A549 (cell line): Measurements from ENCODE around the gene TTLL3.

Experiments used
- EP300 ChIP-seq, 2 experiments: fragments of >200 bp; sonication (Bioruptor Twin); formaldehyde crosslinking; IDR thresholded peaks; 2 replicates in 1 of 2; 3 replicates in 1 of 2; pipeline ENCODE4 v1.6.1; 2016 to 2017
- HOXA7 ChIP-seq: fragments of 250-450 bp; sonication (Bioruptor Pico); IDR thresholded peaks from 2 replicates; pipeline ENCODE4 v1.5.0; 2020; ENCODE audit warnings: mild to moderate bottlenecking, moderate library complexity
- PHF8 ChIP-seq: fragments of 200-600 bp; sonication (generic); IDR thresholded peaks from 2 replicates; pipeline ENCODE4 v1.6.1; 2016; ENCODE audit warnings: low read depth, mild to moderate bottlenecking, antibody characterized with exemption, moderate library complexity, borderline replicate concordance
- POLR2A ChIP-seq: IDR thresholded peaks from 2 replicates; pipeline ENCODE4 v1.6.1; 2012; ENCODE audit warnings: mild to moderate bottlenecking, low read length
- RAD21 ChIP-seq, 2 experiments: fragments of >200 bp in 1 of 2; sonication (Bioruptor Twin) in 1 of 2; formaldehyde crosslinking in 1 of 2; IDR thresholded peaks in 1 of 2; conservative IDR thresholded peaks in 1 of 2; 2 replicates in 1 of 2; 3 replicates in 1 of 2; pipeline ENCODE4 v1.6.1; 2012 to 2018; ENCODE audit warnings: inconsistent platforms in 1 of 2
- RCOR1 ChIP-seq: fragments of 150-350 bp; IDR thresholded peaks from 2 replicates; pipeline ENCODE4 v1.6.1; 2014; ENCODE audit warnings: antibody characterized with exemption, low read length, low read depth
- TF ChIP-seq, protein P1 (sequence below): fragments of >200 bp; sonication (Bioruptor Twin); formaldehyde crosslinking; IDR thresholded peaks from 3 replicates; pipeline ENCODE4 v1.5.1; 2016

DNA sequence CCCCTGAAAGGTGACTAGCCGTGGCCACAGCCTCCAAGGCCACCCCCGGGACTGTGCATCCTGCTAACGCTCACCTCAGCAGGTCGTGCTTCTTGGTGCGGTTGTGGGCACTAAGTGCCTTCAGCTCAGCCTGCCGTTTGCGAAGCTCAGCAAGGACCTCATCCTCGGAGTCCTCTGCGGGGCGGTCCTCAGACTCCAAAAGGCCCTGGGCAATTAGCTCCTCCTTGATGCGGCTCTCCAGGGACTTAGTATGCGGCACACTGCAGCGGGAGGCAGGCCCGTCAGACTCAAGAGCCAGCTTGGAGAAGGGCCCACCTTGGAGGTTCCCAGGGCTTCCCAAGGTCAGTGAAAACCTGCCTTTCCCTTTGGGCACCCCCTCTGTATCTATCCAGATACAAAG is 26.1 kb upstream of the TTLL3 start:
- TF ChIP-seq RAD21 (conservative IDR thresholded peaks at IDR 0.05 in 1 of 2, IDR thresholded peaks at IDR 0.05 in 1 of 2) = no peak
- no peak for TF ChIP-seq EP300 (IDR thresholded peaks at IDR 0.05)
- TF ChIP-seq, protein P1, sequence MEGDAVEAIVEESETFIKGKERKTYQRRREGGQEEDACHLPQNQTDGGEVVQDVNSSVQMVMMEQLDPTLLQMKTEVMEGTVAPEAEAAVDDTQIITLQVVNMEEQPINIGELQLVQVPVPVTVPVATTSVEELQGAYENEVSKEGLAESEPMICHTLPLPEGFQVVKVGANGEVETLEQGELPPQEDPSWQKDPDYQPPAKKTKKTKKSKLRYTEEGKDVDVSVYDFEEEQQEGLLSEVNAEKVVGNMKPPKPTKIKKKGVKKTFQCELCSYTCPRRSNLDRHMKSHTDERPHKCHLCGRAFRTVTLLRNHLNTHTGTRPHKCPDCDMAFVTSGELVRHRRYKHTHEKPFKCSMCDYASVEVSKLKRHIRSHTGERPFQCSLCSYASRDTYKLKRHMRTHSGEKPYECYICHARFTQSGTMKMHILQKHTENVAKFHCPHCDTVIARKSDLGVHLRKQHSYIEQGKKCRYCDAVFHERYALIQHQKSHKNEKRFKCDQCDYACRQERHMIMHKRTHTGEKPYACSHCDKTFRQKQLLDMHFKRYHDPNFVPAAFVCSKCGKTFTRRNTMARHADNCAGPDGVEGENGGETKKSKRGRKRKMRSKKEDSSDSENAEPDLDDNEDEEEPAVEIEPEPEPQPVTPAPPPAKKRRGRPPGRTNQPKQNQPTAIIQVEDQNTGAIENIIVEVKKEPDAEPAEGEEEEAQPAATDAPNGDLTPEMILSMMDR = no peak
- TF ChIP-seq PHF8 = no peak
- no peak for TF ChIP-seq RCOR1
- TF ChIP-seq POLR2A = no peak
- TF ChIP-seq HOXA7 (CRISPR knock-in tag) = no peak
